Kidney glomerular epithelial cell (primary cell): ENCODE data around the gene SAMM50.
"Not testable (repeated sequence)": the region's sequence is repeated elsewhere in the genome, so short reads cannot be mapped to it uniquely, and the experiment has no call there.

Experiments used
- DNase-seq: peaks from one replicate; lab custom pipeline; 2025; lab: John Stamatoyannopoulos, UW

Gene SAMM50

GRCh38 chr22:44001521-44001920, 46.3 kb downstream of the SAMM50 start:
- no peak for DNase-seq

GRCh38 chr22:44002324-44002723, 47.1 kb downstream of the SAMM50 start:
- DNase-seq: no peak

GRCh38 chr22:44002997-44003396, 47.8 kb downstream of the SAMM50 start:
- DNase-seq: no peak

GRCh38 chr22:44003405-44004103, 48.3 kb downstream of the SAMM50 start:
- DNase-seq: no peak

- DNase-seq: no peak
Measured at GRCh38 chr22:44004104-44004460, 48.8 kb downstream of the SAMM50 start.

GRCh38 chr22:44005524-44005923, 50.3 kb downstream of the SAMM50 start:
- no peak for DNase-seq

- DNase-seq: no peak
Measured at GRCh38 chr22:44012162-44012561, 56.9 kb downstream of the SAMM50 start.

GRCh38 chr22:44012591-44012990, 57.3 kb downstream of the SAMM50 start:
- no peak for DNase-seq

GRCh38 chr22:44014241-44014640, 59.0 kb downstream of the SAMM50 start:
- DNase-seq: no peak

GRCh38 chr22:44016586-44016985, 61.3 kb downstream of the SAMM50 start:
- not testable (repeated sequence) for DNase-seq

- no peak for DNase-seq
Measured at GRCh38 chr22:44018594-44018993, 63.4 kb downstream of the SAMM50 start.

- no peak for DNase-seq
Measured at GRCh38 chr22:44019416-44019815, 64.2 kb downstream of the SAMM50 start.

- DNase-seq: no peak
Measured at GRCh38 chr22:44019846-44020245, 64.6 kb downstream of the SAMM50 start.

- no peak for DNase-seq
Measured at GRCh38 chr22:44020981-44021380, 65.7 kb downstream of the SAMM50 start.

- peak; percentile 14 for DNase-seq
Measured at GRCh38 chr22:44023404-44024287, 68.4 kb downstream of the SAMM50 start.

GRCh38 chr22:44024288-44024921, 69.2 kb downstream of the SAMM50 start, which contains the start of gene PARVB:
PARVB (plus strand) TSS chr22:44024302; CDS start chr22:44024340, 38 bp downstream.
- DNase-seq: no peak

GRCh38 chr22:44025171-44026065, 70.2 kb downstream of the SAMM50 start:
- DNase-seq: no peak

GRCh38 chr22:44026066-44026629, 70.9 kb downstream of the SAMM50 start:
- DNase-seq: no peak

GRCh38 chr22:44026630-44027511, 71.6 kb downstream of the SAMM50 start:
- DNase-seq: no peak

GRCh38 chr22:44028091-44028490, 72.8 kb downstream of the SAMM50 start:
- no peak for DNase-seq
